ENCODE data around the gene GPX6. TPM values are rescaled to one million over a fixed set of nuclear protein-coding genes. Genes with fewer than 3 reads are reported as not detected.

The GPX6 gene
- total and polyA plus RNA-seq, 4 donors = not detected

- Histone ChIP-seq H3K27ac (ENCODE audit: low read depth in 1 of 2, low read length in 2 of 2) (no peak overlapping the region), H3K9me3 (ENCODE audit: control insufficient read depth in 4 of 4, low read length in 3 of 4) (no peaks in the 10 kb centered on the region), H3K36me3 (ENCODE audit: control insufficient read depth in 4 of 4, insufficient read depth in 3 of 4, low read depth in 1 of 4, low read length in 3 of 4) (no peaks in the 10 kb centered on the region), H3K4me3 (ENCODE audit: low read depth in 1 of 3, low read length in 3 of 3) (no peak overlapping the region), H3K4me1 (ENCODE audit: control insufficient read depth in 4 of 4, insufficient read depth in 4 of 4, low read length in 3 of 4) (no peaks in the 10 kb centered on the region), H3K27me3 (ENCODE audit: control insufficient read depth in 4 of 4, insufficient read depth in 4 of 4, low read length in 3 of 4) (peaks cover 0 to 6% (median 0%) of the 10 kb centered on the region in 4 donors), H3K9ac (ENCODE audit: low read depth in 1 of 2, low read length in 2 of 2) (no peak overlapping the region)
- 30% methylated on average over 2 of the region's 2 CpGs for WGBS
- TF ChIP-seq HNF4A (conservative IDR thresholded peaks at IDR 0.05) = no peak
- TF ChIP-seq CTCF (IDR thresholded peaks at IDR 0.05; ENCODE audit: low read depth, low read length, missing input control) = peak; percentile 31
- TF ChIP-seq HNF4G (IDR thresholded peaks at IDR 0.05) = no peak
- TF ChIP-seq RAD21 (IDR thresholded peaks at IDR 0.05) = peak; percentile 71 to 79
- TF ChIP-seq TAF1 (conservative IDR thresholded peaks at IDR 0.05) = no peak
- TF ChIP-seq JUND (IDR thresholded peaks at IDR 0.05) = no peak
- TF ChIP-seq MAX (IDR thresholded peaks at IDR 0.05) = no peak
- no peak for DNase-seq (ENCODE audit: low spot score)
Measured at GRCh38 chr6:28496099-28496779, 19.4 kb downstream of the GPX6 start.

- no peak overlapping the region for H3K4me3 ChIP-seq (ENCODE audit: low read depth in 1 of 3, low read length in 3 of 3)
- TF ChIP-seq ATF3 (IDR thresholded peaks at IDR 0.05) (no peak), EGR1 (IDR thresholded peaks at IDR 0.05; ENCODE audit: low read depth in 2 of 2) (no peak), TAF1 (conservative IDR thresholded peaks at IDR 0.05) (no peak), JUND (IDR thresholded peaks at IDR 0.05) (no peak), SP1 (IDR thresholded peaks at IDR 0.05) (no peak), RAD21 (IDR thresholded peaks at IDR 0.05) (no peak)
Measured at GRCh38 chr6:28491984-28492317, 23.6 kb downstream of the GPX6 start.

GRCh38 chr6:28490205-28490890, 25.2 kb downstream of the GPX6 start:
- WGBS = 15% methylated on average over 23 of the region's 23 CpGs
- H3K4me1 ChIP-seq (ENCODE audit: control insufficient read depth in 4 of 4, insufficient read depth in 4 of 4, low read length in 3 of 4) = peaks cover 0 to 3% (median 1%) of the 10 kb centered on the region in 4 donors
- DNase-seq (ENCODE audit: low spot score) = no peak
- no peak overlapping the region for H3K4me3 ChIP-seq (ENCODE audit: low read depth in 1 of 3, low read length in 3 of 3)
- H3K27ac ChIP-seq (ENCODE audit: low read depth in 1 of 2, low read length in 2 of 2) = no peak overlapping the region
- no peak for TF ChIP-seq JUND (IDR thresholded peaks at IDR 0.05)
- no peak for TF ChIP-seq ZBTB33 (IDR thresholded peaks at IDR 0.05)
- no peak for TF ChIP-seq HNF4A (conservative IDR thresholded peaks at IDR 0.05)
- no peak for TF ChIP-seq GABPA (IDR thresholded peaks at IDR 0.05 in 1 of 2, conservative IDR thresholded peaks at IDR 0.05 in 1 of 2)
- no peak for TF ChIP-seq HNF4G (IDR thresholded peaks at IDR 0.05)
- no peak for TF ChIP-seq NR2F2 (IDR thresholded peaks at IDR 0.05)
- H3K36me3 ChIP-seq (ENCODE audit: control insufficient read depth in 4 of 4, insufficient read depth in 3 of 4, low read depth in 1 of 4, low read length in 3 of 4) = no peaks in the 10 kb centered on the region
- H3K9ac ChIP-seq (ENCODE audit: low read depth in 1 of 2, low read length in 2 of 2) = no peak overlapping the region
- H3K27me3 ChIP-seq (ENCODE audit: control insufficient read depth in 4 of 4, insufficient read depth in 4 of 4, low read length in 3 of 4) = peaks cover 0 to 8% (median 4%) of the 10 kb centered on the region in 4 donors
- peaks cover 0 to 2% (median 0%) of the 10 kb centered on the region in 4 donors for H3K9me3 ChIP-seq (ENCODE audit: control insufficient read depth in 4 of 4, low read length in 3 of 4)

More at GRCh38 chr6:28491984-28492317, 23.6 kb downstream of the GPX6 start:
- no peaks in the 10 kb centered on the region for H3K9me3 ChIP-seq (ENCODE audit: control insufficient read depth in 4 of 4, low read length in 3 of 4)
- H3K4me1 ChIP-seq (ENCODE audit: control insufficient read depth in 4 of 4, insufficient read depth in 4 of 4, low read length in 3 of 4) = peaks cover 0 to 3% (median 1%) of the 10 kb centered on the region in 4 donors
- H3K9ac ChIP-seq (ENCODE audit: low read depth in 1 of 2, low read length in 2 of 2) = no peak overlapping the region
- WGBS = 55% methylated on average over 3 of the region's 3 CpGs
- no peak for DNase-seq (ENCODE audit: low spot score)
- H3K27ac ChIP-seq (ENCODE audit: low read depth in 1 of 2, low read length in 2 of 2) = no peak overlapping the region
- H3K27me3 ChIP-seq (ENCODE audit: control insufficient read depth in 4 of 4, insufficient read depth in 4 of 4, low read length in 3 of 4) = peaks cover 0 to 8% (median 4%) of the 10 kb centered on the region in 4 donors
- no peaks in the 10 kb centered on the region for H3K36me3 ChIP-seq (ENCODE audit: control insufficient read depth in 4 of 4, insufficient read depth in 3 of 4, low read depth in 1 of 4, low read length in 3 of 4)
